ENCODE results near the gene DUSP6.
A peak's percentile ranks its signal among the peaks of the same experiment; 100 is the strongest.

DUSP6 gene

DNA sequence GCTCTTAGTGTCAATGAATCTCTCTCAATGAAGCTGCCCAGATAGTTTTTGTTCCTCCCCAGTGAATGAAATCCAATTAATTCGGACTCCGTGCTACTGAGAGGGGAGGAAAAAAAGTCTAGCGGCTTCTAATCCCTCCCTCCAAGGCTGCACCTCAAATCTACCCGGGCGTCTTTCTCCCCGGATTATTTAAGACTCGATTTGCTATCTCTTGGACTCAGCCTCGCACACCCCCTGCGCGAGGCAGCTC lies 134 bp downstream of the DUSP6 start:
- no peak for DNase-seq (ENCODE audit: low spot score)
- TF ChIP-seq CTCF (IDR thresholded peaks at IDR 0.05; ENCODE audit: extremely low read depth, missing control alignments), result no peak

DNA sequence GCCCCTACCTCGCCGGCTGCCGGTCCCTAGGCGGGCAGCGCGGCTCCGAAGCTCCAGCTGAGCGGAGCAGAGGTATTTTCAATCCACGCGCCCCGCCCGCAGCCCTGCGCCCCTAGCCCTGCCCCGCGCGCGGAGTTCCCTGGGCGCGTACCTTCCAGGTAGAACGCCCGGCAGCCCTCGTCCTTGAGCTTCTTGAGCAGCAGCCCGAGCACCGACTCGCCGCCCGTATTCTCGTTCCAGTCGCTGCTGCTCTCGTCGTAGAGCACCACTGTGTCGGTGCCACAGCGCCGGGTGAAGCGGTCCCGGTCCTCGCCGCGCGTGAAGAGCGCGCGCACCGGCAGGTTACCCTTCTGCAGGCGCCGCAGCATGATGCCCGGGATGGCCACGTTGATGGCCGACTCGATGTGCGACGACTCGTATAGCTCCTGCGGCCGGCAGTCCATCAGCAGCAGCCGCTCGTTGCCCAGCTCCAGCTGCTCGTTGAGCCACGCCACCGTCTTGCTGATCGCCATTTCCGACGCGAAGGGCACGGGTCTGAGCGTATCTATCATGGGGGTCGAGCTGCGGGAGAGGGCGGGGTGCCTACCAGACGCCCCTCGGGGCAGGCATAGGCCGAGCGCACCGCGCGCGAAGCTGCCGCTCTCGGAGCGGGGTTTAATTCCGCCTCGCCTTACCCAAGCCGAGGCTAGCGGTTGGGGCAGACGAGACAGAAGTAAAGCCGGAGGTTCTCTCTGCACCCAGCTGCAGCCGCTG lies 636 bp downstream of the DUSP6 start:
- peak; percentile 56 for DNase-seq (ENCODE audit: low spot score)
- no peak for TF ChIP-seq CTCF (IDR thresholded peaks at IDR 0.05; ENCODE audit: extremely low read depth, missing control alignments)

GRCh38 chr12:89350630-89351488 lies 1.4 kb downstream of the DUSP6 start:
- TF ChIP-seq CTCF (IDR thresholded peaks at IDR 0.05; ENCODE audit: extremely low read depth, missing control alignments), result no peak
- peak; percentile 36 for DNase-seq (ENCODE audit: low spot score)

GRCh38 chr12:89350260-89350629 lies 2.1 kb downstream of the DUSP6 start:
- DNase-seq (ENCODE audit: low spot score), result no peak
- TF ChIP-seq CTCF (IDR thresholded peaks at IDR 0.05; ENCODE audit: extremely low read depth, missing control alignments), result no peak

GRCh38 chr12:89349814-89350213 lies 2.5 kb downstream of the DUSP6 start:
- DNase-seq (ENCODE audit: low spot score), result no peak
- TF ChIP-seq CTCF (IDR thresholded peaks at IDR 0.05; ENCODE audit: extremely low read depth, missing control alignments), result no peak

DNA sequence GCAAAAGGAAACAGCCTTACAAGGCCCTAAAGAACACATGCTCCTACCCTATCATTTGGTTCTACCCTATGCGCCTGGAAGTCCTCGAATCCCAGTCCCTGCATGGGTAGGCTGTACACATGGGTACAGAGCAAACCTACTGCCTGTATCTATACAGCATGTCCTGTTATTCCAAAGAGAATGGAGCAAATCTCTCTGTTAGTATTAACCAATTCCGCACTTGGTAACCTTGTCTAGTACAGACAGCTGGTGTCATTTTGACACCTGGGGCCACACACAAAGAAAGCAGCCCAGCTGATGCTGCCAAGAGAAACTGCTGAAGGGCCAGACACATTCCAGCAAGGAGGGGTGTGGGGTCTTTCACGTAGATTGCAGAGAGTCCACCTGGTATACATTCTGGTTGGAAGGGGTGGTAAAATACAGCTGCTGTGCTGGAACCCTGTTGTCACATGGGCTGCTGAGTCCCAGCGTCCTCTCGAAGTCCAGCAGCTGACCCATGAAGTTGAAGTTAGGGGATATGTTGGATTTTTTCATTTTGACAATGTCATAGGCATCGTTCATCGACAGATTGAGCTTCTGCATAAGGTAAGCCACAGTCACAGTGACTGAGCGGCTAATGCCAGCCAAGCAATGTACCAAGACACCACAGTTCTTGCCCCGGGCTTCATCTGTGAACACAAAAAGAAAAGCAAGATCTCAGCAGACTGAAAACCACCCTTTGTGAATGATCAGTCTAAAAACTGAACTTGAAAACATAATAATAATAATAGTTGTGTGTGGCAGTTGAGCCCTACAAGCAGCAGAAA lies 3.2 kb downstream of the DUSP6 start:
- TF ChIP-seq CTCF (IDR thresholded peaks at IDR 0.05; ENCODE audit: extremely low read depth, missing control alignments), result no peak
- no peak for DNase-seq (ENCODE audit: low spot score)
